ENCODE measurements around the gene RSPRY1. TPM values are rescaled to one million over a fixed set of nuclear protein-coding genes. Genes with fewer than 3 reads are reported as not detected.
A peak's percentile ranks its signal among the peaks of the same experiment; 100 is the strongest.

The RSPRY1 gene
- polyA plus RNA-seq (2012; ENCODE audit: low read depth, missing spikeins): 16.3 TPM

GRCh38 chr16:57185945-57186871 is at the start of gene RSPRY1, which contains the start of gene PSME3IP1:
TSS of gene RSPRY1 (plus strand) at chr16:57186329. CDS start at chr16:57204659, 18,330 bp downstream.
TSS of gene PSME3IP1 (minus strand) at chr16:57186039. CDS start at chr16:57173854, 12,185 bp downstream.
- 0 out of 2 replicates have a peak, but pooled peaks have one; percentile 51 for TF ChIP-seq TAF1 (IDR thresholded peaks at IDR 0.05; ENCODE audit: low read depth, low read length)
- TF ChIP-seq POLR2A (IDR thresholded peaks at IDR 0.05; ENCODE audit: low read depth, low read length): peak; percentile 72
- peak; percentile 42; the same call in 1 of the 2 replicates for TF ChIP-seq POLR2AphosphoS5 (IDR thresholded peaks at IDR 0.05; ENCODE audit: low read depth, low read length)
- peak; percentile 45 for TF ChIP-seq PAX5 (IDR thresholded peaks at IDR 0.05; ENCODE audit: insufficient read depth, low read length, severe bottlenecking)
- TF ChIP-seq SPI1 (IDR thresholded peaks at IDR 0.05; ENCODE audit: low read depth, low read length): peak; percentile 52
- no peak for TF ChIP-seq POU2F2 (IDR thresholded peaks at IDR 0.05; ENCODE audit: low read depth, low read length)
- FAIRE-seq: peak; percentile 98
- peak; percentile 97 for DNase-seq (ENCODE audit: insufficient read length, low spot score)

- TF ChIP-seq PAX5 (IDR thresholded peaks at IDR 0.05; ENCODE audit: insufficient read depth, low read length, severe bottlenecking) (no peak), SPI1 (IDR thresholded peaks at IDR 0.05; ENCODE audit: low read depth, low read length) (no peak), POLR2A (IDR thresholded peaks at IDR 0.05; ENCODE audit: low read depth, low read length) (no peak), POU2F2 (IDR thresholded peaks at IDR 0.05; ENCODE audit: low read depth, low read length) (no peak), TAF1 (IDR thresholded peaks at IDR 0.05; ENCODE audit: low read depth, low read length) (no peak), POLR2AphosphoS5 (IDR thresholded peaks at IDR 0.05; ENCODE audit: low read depth, low read length) (no peak)
- FAIRE-seq: no peak
- no peak for DNase-seq (ENCODE audit: insufficient read length, low spot score)
These were observed 49.1 kb upstream of the RSPRY1 start for GRCh38 chr16:57137043-57137442.

- FAIRE-seq: no peak
- no peak for TF ChIP-seq POLR2AphosphoS5 (IDR thresholded peaks at IDR 0.05; ENCODE audit: low read depth, low read length)
- no peak for TF ChIP-seq SPI1 (IDR thresholded peaks at IDR 0.05; ENCODE audit: low read depth, low read length)
- no peak for TF ChIP-seq POU2F2 (IDR thresholded peaks at IDR 0.05; ENCODE audit: low read depth, low read length)
- TF ChIP-seq PAX5 (IDR thresholded peaks at IDR 0.05; ENCODE audit: insufficient read depth, low read length, severe bottlenecking): no peak
- TF ChIP-seq POLR2A (IDR thresholded peaks at IDR 0.05; ENCODE audit: low read depth, low read length): no peak
- no peak for TF ChIP-seq TAF1 (IDR thresholded peaks at IDR 0.05; ENCODE audit: low read depth, low read length)
- DNase-seq (ENCODE audit: insufficient read length, low spot score): no peak
These were observed 48.4 kb upstream of the RSPRY1 start for GRCh38 chr16:57137566-57138273.

- no peak for DNase-seq (ENCODE audit: insufficient read length, low spot score)
- no peak for TF ChIP-seq POU2F2 (IDR thresholded peaks at IDR 0.05; ENCODE audit: low read depth, low read length)
- no peak for TF ChIP-seq POLR2A (IDR thresholded peaks at IDR 0.05; ENCODE audit: low read depth, low read length)
- no peak for TF ChIP-seq TAF1 (IDR thresholded peaks at IDR 0.05; ENCODE audit: low read depth, low read length)
- no peak for TF ChIP-seq POLR2AphosphoS5 (IDR thresholded peaks at IDR 0.05; ENCODE audit: low read depth, low read length)
- TF ChIP-seq SPI1 (IDR thresholded peaks at IDR 0.05; ENCODE audit: low read depth, low read length): no peak
- TF ChIP-seq PAX5 (IDR thresholded peaks at IDR 0.05; ENCODE audit: insufficient read depth, low read length, severe bottlenecking): no peak
- no peak for FAIRE-seq
These were observed 47.7 kb upstream of the RSPRY1 start for GRCh38 chr16:57138281-57138935.

- DNase-seq (ENCODE audit: insufficient read length, low spot score) (no peak), FAIRE-seq (no peak)
- TF ChIP-seq SPI1 (IDR thresholded peaks at IDR 0.05; ENCODE audit: low read depth, low read length): no peak
- TF ChIP-seq PAX5 (IDR thresholded peaks at IDR 0.05; ENCODE audit: insufficient read depth, low read length, severe bottlenecking): no peak
- no peak for TF ChIP-seq POLR2A (IDR thresholded peaks at IDR 0.05; ENCODE audit: low read depth, low read length)
- no peak for TF ChIP-seq TAF1 (IDR thresholded peaks at IDR 0.05; ENCODE audit: low read depth, low read length)
- no peak for TF ChIP-seq POLR2AphosphoS5 (IDR thresholded peaks at IDR 0.05; ENCODE audit: low read depth, low read length)
- TF ChIP-seq POU2F2 (IDR thresholded peaks at IDR 0.05; ENCODE audit: low read depth, low read length): no peak
These were observed 45.0 kb upstream of the RSPRY1 start for GRCh38 chr16:57140931-57141668.

- DNase-seq (ENCODE audit: insufficient read length, low spot score) (peak; percentile 61), FAIRE-seq (peak; percentile 96)
- TF ChIP-seq SPI1 (IDR thresholded peaks at IDR 0.05; ENCODE audit: low read depth, low read length) (no peak), POLR2A (IDR thresholded peaks at IDR 0.05; ENCODE audit: low read depth, low read length) (no peak), POU2F2 (IDR thresholded peaks at IDR 0.05; ENCODE audit: low read depth, low read length) (no peak), POLR2AphosphoS5 (IDR thresholded peaks at IDR 0.05; ENCODE audit: low read depth, low read length) (no peak), TAF1 (IDR thresholded peaks at IDR 0.05; ENCODE audit: low read depth, low read length) (no peak)
These were observed 44.1 kb upstream of the RSPRY1 start for GRCh38 chr16:57141822-57142631.

- FAIRE-seq: no peak
These were observed 42.8 kb upstream of the RSPRY1 start for GRCh38 chr16:57143149-57143921.

More at GRCh38 chr16:57143149-57143921, 42.8 kb upstream of the RSPRY1 start:
- no peak for DNase-seq (ENCODE audit: insufficient read length, low spot score)
- TF ChIP-seq POU2F2 (IDR thresholded peaks at IDR 0.05; ENCODE audit: low read depth, low read length) (no peak), POLR2AphosphoS5 (IDR thresholded peaks at IDR 0.05; ENCODE audit: low read depth, low read length) (no peak), SPI1 (IDR thresholded peaks at IDR 0.05; ENCODE audit: low read depth, low read length) (no peak)

Measured in GM12891 (cell line).